ENCODE results near the gene DYRK3. TPM values are rescaled to one million over a fixed set of nuclear protein-coding genes. Genes with fewer than 3 reads are reported as not detected.

DYRK3 gene
- total and polyA plus RNA-seq, 9 of the 15 experiments (the other 6 are each of a cell fraction or from before 2014, with no cell fraction given): 4.5 to 33.7 (median 25.7) TPM

GRCh38 chr1:206608108-206608698 is 27.1 kb upstream of the DYRK3 start (continued):
- TF ChIP-seq ZBTB1 (CRISPR knock-in tag; IDR thresholded peaks at IDR 0.05; ENCODE audit: borderline replicate concordance, low read depth) (no peak), NFIX (CRISPR knock-in tag; IDR thresholded peaks at IDR 0.05; ENCODE audit: low read depth) (no peak), ZNF316 (IDR thresholded peaks at IDR 0.05) (no peak), TAF1 (IDR thresholded peaks at IDR 0.05; ENCODE audit: control insufficient read depth, extremely low read depth, insufficient read depth, low read length, severe bottlenecking) (no peak), E2F8 (IDR thresholded peaks at IDR 0.05; ENCODE audit: low read depth, partially characterized antibody) (no peak), ZNF583 (CRISPR knock-in tag; IDR thresholded peaks at IDR 0.05) (no peak), XRCC5 (IDR thresholded peaks at IDR 0.05; ENCODE audit: low read depth, low read length) (0 out of 2 replicates have a peak, but pooled peaks have one; percentile 59), ZNF436 (CRISPR knock-in tag; IDR thresholded peaks at IDR 0.05) (no peak), CLOCK (CRISPR knock-in tag; IDR thresholded peaks at IDR 0.05; ENCODE audit: borderline replicate concordance) (no peak), TCFL5 (CRISPR knock-in tag; conservative IDR thresholded peaks at IDR 0.05) (no peak), MAFK (IDR thresholded peaks at IDR 0.05; ENCODE audit: low read length) (no peak), STAT5A (IDR thresholded peaks at IDR 0.05; ENCODE audit: borderline replicate concordance, low read length) (no peak), ZNF431 (CRISPR knock-in tag; IDR thresholded peaks at IDR 0.05) (no peak), RAD21 (CRISPR knock-in tag; conservative IDR thresholded peaks at IDR 0.05 in 1 of 2, IDR thresholded peaks at IDR 0.05 in 1 of 2) (peak; percentile 71 to 74), KAT7 (CRISPR knock-in tag; IDR thresholded peaks at IDR 0.05; ENCODE audit: borderline replicate concordance) (no peak), TCF7L2 (IDR thresholded peaks at IDR 0.05; ENCODE audit: low read depth, low read length) (no peak), ILK (tag; IDR thresholded peaks at IDR 0.05; ENCODE audit: borderline replicate concordance, low read depth) (no peak), ZNF212 (CRISPR knock-in tag; IDR thresholded peaks at IDR 0.05) (no peak)
